Spleen (tissue), 7 donors: ENCODE measurements around the gene MEGF6.

ENCODE experiments used
- CTCF ChIP-seq, 11 experiments: fragments of 200-600 bp in 7 of 11; fragments of 450-650 bp in 4 of 11; sonication (generic) in 4 of 11; IDR thresholded peaks in 8 of 11; conservative IDR thresholded peaks in 3 of 11; 1 replicate in 7 of 11; 2 replicates in 4 of 11; pipeline versions ENCODE4 v1.4.0 to v1.8.0; 2016 to 2021; ENCODE audit warnings: antibody characterized with exemption in 11 of 11, inconsistent platforms in 4 of 11, mild to moderate bottlenecking in 1 of 11
- POLR2A ChIP-seq, 3 donors: fragments of 450-650 bp; IDR thresholded peaks; one replicate each; pipeline ENCODE4 v1.5.1; 2017; ENCODE audit warnings: antibody characterized with exemption in 3 of 3, mild to moderate bottlenecking in 1 of 3
- donor health status: DM: no; HTN: no; CAD: no; lungs with moderate emphysema.
- donor health status: DM: no; HTN: no; CAD: no.
- donor health status: DM: no; HTN: no; CAD: no.

- TF ChIP-seq POLR2A (IDR thresholded peaks at IDR 0.05): no peak
- no peak for TF ChIP-seq CTCF (IDR thresholded peaks at IDR 0.05 in 8 of 11, conservative IDR thresholded peaks at IDR 0.05 in 3 of 11)
Measured at GRCh38 chr1:3593745-3594144, 17.6 kb downstream of the MEGF6 start.
